Hepatocyte (in vitro differentiated cells): ENCODE measurements around the gene SPATA1. TPM values are rescaled to one million over a fixed set of nuclear protein-coding genes. Genes with fewer than 3 reads are reported as not detected.

Experiments
- DNase-seq: peaks from one replicate; pipeline ENCODE4 v3.0.0-alpha.2; 2016; ENCODE audit warnings: low spot score
- H2AFZ ChIP-seq: fragments of 200-600 bp; sonication (generic); 2 replicates; pipeline ENCODE4 v1.6.0; 2016; ENCODE audit warnings: antibody characterized with exemption, mild to moderate bottlenecking
- H3K27ac ChIP-seq: fragments of 200-600 bp; sonication (generic); 2 replicates; pipeline ENCODE4 v1.5.1; 2016; ENCODE audit warnings: mild to moderate bottlenecking
- H3K27me3 ChIP-seq: fragments of 200-600 bp; sonication (generic); 2 replicates; pipeline ENCODE4 v1.6.1; 2016
- H3K36me3 ChIP-seq: fragments of 200-600 bp; sonication (generic); replicated peaks from 2 replicates; pipeline ENCODE4 v1.5.1; 2016; ENCODE audit warnings: low read depth; ENCODE audit not compliant: insufficient read depth
- H3K4me1 ChIP-seq: fragments of 200-600 bp; sonication (generic); 2 replicates; pipeline ENCODE4 v1.5.1; 2016; ENCODE audit warnings: mild to moderate bottlenecking, moderate library complexity; ENCODE audit not compliant: insufficient read depth
- H3K4me2 ChIP-seq: fragments of 200-600 bp; sonication (generic); 2 replicates; pipeline ENCODE4 v1.6.0; 2016
- H3K4me3 ChIP-seq: fragments of 200-600 bp; sonication (generic); 2 replicates; pipeline ENCODE4 v1.5.1; 2016; ENCODE audit warnings: mild to moderate bottlenecking
- H3K79me2 ChIP-seq: fragments of 200-600 bp; sonication (generic); 2 replicates; pipeline ENCODE4 v1.6.0; 2017; ENCODE audit warnings: mild to moderate bottlenecking
- H3K9me2 ChIP-seq: fragments of 200-600 bp; sonication (generic); replicated peaks from 2 replicates; pipeline ENCODE4 v1.6.0; 2017; ENCODE audit warnings: mild to moderate bottlenecking; ENCODE audit not compliant: insufficient read depth
- H3K9me3 ChIP-seq: fragments of 200-600 bp; sonication (generic); 2 replicates; pipeline ENCODE4 v1.5.1; 2016; ENCODE audit warnings: low read depth, mild to moderate bottlenecking
- H4K20me1 ChIP-seq: fragments of 200-600 bp; sonication (generic); 2 replicates; pipeline ENCODE4 v1.6.0; 2016; ENCODE audit warnings: mild to moderate bottlenecking; ENCODE audit not compliant: insufficient read depth, poor library complexity, severe bottlenecking
- CTCF ChIP-seq: fragments of 200-600 bp; sonication (generic); IDR thresholded peaks from 2 replicates; pipeline ENCODE4 v1.5.1; 2016; ENCODE audit warnings: antibody characterized with exemption, mild to moderate bottlenecking; ENCODE audit not compliant: poor library complexity
- EZH2 ChIP-seq: fragments of 200-600 bp; sonication (generic); IDR thresholded peaks from 2 replicates; pipeline ENCODE4 v1.6.1; 2016; ENCODE audit warnings: antibody characterized with exemption, mild to moderate bottlenecking, borderline replicate concordance
- EZH2phosphoT487 ChIP-seq: fragments of 200-600 bp; sonication (generic); IDR thresholded peaks from one replicate; pipeline ENCODE4 v1.6.1; 2018; ENCODE audit warnings: antibody characterized with exemption, mild to moderate bottlenecking, low read depth, moderate library complexity; ENCODE audit not compliant: unreplicated experiment, severe bottlenecking
- WGBS: methylation state at CpG from one replicate; pipeline ENCODE4 v1.1.6; 2016; ENCODE audit warnings: low lambda C conversion rate; ENCODE audit errors: missing lambda C conversion rate; 5-methylcytosine and 5-hydroxymethylcytosine counted together
- polyA plus RNA-seq: library from polyadenylated mRNA; unstranded; fragments of >200 nt; fragmentation: Nextera tagmentation; extraction: Ambion mirVana; gene quantifications from 2 replicates; pipeline ENCODE4 v1.2.1, GENCODE V29; 2016
- total RNA-seq: library from RNA; depleted of rRNA; stranded (reverse); fragments of >200 nt; gene quantifications from 2 replicates; pipeline ENCODE4 v1.2.3, GENCODE V29; 2014

Gene SPATA1
- total and polyA plus RNA-seq, 2 experiments from 2014 or later: 0.70 to 0.90 TPM

GRCh38 chr1:84524590-84524989 lies 18.4 kb downstream of the SPATA1 start:
- Histone ChIP-seq H2AFZ (no peak overlapping the region), H3K27ac (no peak overlapping the region), H3K4me3 (no peak overlapping the region), H3K79me2 (no peaks in the 10 kb centered on the region), H4K20me1 (no peaks in the 10 kb centered on the region), H3K9me2 (no peaks in the 10 kb centered on the region), H3K36me3 (no peaks in the 10 kb centered on the region), H3K9me3 (no peaks in the 10 kb centered on the region), H3K27me3 (no peaks in the 10 kb centered on the region), H3K4me2 (no peak overlapping the region), H3K4me1 (no peaks in the 10 kb centered on the region)
- TF ChIP-seq EZH2 (no peak), EZH2phosphoT487 (no peak), CTCF (no peak)
- no peak for DNase-seq

- H3K27me3 ChIP-seq: no peaks in the 10 kb centered on the region
Observed at GRCh38 chr1:84525779-84526178, 19.6 kb downstream of the SPATA1 start.

GRCh38 chr1:84538599-84538998 lies 32.4 kb downstream of the SPATA1 start:
- Histone ChIP-seq H3K4me3 (no peak overlapping the region), H3K36me3 (no peaks in the 10 kb centered on the region), H3K9me2 (no peaks in the 10 kb centered on the region), H3K9me3 (no peaks in the 10 kb centered on the region), H3K27me3 (no peaks in the 10 kb centered on the region), H3K27ac (no peak overlapping the region), H3K4me2 (no peak overlapping the region), H3K4me1 (no peaks in the 10 kb centered on the region), H3K79me2 (no peaks in the 10 kb centered on the region), H4K20me1 (no peaks in the 10 kb centered on the region), H2AFZ (no peak overlapping the region)
- no peak for TF ChIP-seq CTCF
- TF ChIP-seq EZH2: no peak
- TF ChIP-seq EZH2phosphoT487: no peak
- no peak for DNase-seq

More at GRCh38 chr1:84525779-84526178, 19.6 kb downstream of the SPATA1 start:
- no peak overlapping the region for H3K4me2 ChIP-seq
- no peaks in the 10 kb centered on the region for H3K79me2 ChIP-seq
- TF ChIP-seq CTCF (no peak), EZH2phosphoT487 (no peak), EZH2 (no peak)
- no peak overlapping the region for H3K27ac ChIP-seq
- H2AFZ ChIP-seq: no peak overlapping the region
- no peaks in the 10 kb centered on the region for H3K9me3 ChIP-seq
- H3K4me3 ChIP-seq: no peak overlapping the region
- 95% methylated on average over 1 of the region's 1 CpG for WGBS
- no peaks in the 10 kb centered on the region for H3K9me2 ChIP-seq
- H3K36me3 ChIP-seq: no peaks in the 10 kb centered on the region
- DNase-seq: no peak
- H3K4me1 ChIP-seq: no peaks in the 10 kb centered on the region
- H4K20me1 ChIP-seq: no peaks in the 10 kb centered on the region

- no peak overlapping the region for H3K4me2 ChIP-seq
- no peaks in the 10 kb centered on the region for H3K4me1 ChIP-seq
- H4K20me1 ChIP-seq: no peaks in the 10 kb centered on the region
- no peaks in the 10 kb centered on the region for H3K9me2 ChIP-seq
- WGBS: 67% methylated on average over 3 of the region's 3 CpGs
- TF ChIP-seq EZH2phosphoT487 (no peak), EZH2 (no peak), CTCF (no peak)
- H3K79me2 ChIP-seq: no peaks in the 10 kb centered on the region
- no peak overlapping the region for H2AFZ ChIP-seq
- peak overlapping the region; percentile 20 for H3K27ac ChIP-seq
- H3K4me3 ChIP-seq: no peak overlapping the region
- no peaks in the 10 kb centered on the region for H3K9me3 ChIP-seq
- H3K36me3 ChIP-seq: no peaks in the 10 kb centered on the region
- no peak for DNase-seq
- H3K27me3 ChIP-seq: no peaks in the 10 kb centered on the region
Observed at GRCh38 chr1:84539972-84540371, 33.8 kb downstream of the SPATA1 start.
